K562 (cell line): ENCODE measurements around the gene PPY. TPM values are rescaled to one million over a fixed set of nuclear protein-coding genes. Genes with fewer than 3 reads are reported as not detected.

ENCODE experiments used
- ATAC-seq: fragments of 200-7000 bp; cut with Tn5 transposase; 3 replicates; pipeline ENCODE4 v1.9.1; 2020; ENCODE audit warnings: moderate library complexity
- BruUV-seq: library from RNA; stranded (reverse); fragments of 400-500 nt; replicated peaks from 2 replicates; lab custom pipeline; 2021; lab: Mats Ljungman, UMichigan
- CTCF ChIA-PET: fragments of 300-600 bp; formaldehyde crosslinking; extraction: SDS; loops from one replicate; lab custom pipeline; 2021; ENCODE audit warnings: low intra/inter-chr PET ratio; lab: Yijun Ruan, JAX
- POLR2A ChIA-PET: fragments of 300-600, 350-650 bp; sonication (Branson Sonifier 250); formaldehyde crosslinking; extraction: SDS; loops from one replicate; lab custom pipeline; 2021; ENCODE audit warnings: antibody characterized with exemption, inconsistent platforms; lab: Yijun Ruan, JAX
- DNase-seq, 4 experiments: peaks; one replicate each; pipeline versions ENCODE4 v3.0.0 to v3.0.0-alpha.2; 2011 to 2018; ENCODE audit warnings: low spot score in 3 of 4, mixed read lengths in 3 of 4; ENCODE audit errors: extremely low read depth in 1 of 4
- FAIRE-seq: peaks from 2 replicates; lab custom pipeline; 2011; peaks lifted over from hg19 to GRCh38; lab: Jason Lieb, UNC
- H2AFZ ChIP-seq: 2 replicates; pipeline ENCODE4 v1.6.0; 2011; ENCODE audit warnings: low read depth, low read length, control low read depth, inconsistent platforms
- H3K27ac ChIP-seq: fragments of 200-600 bp; 3 replicates; pipeline ENCODE4 v1.8.0; 2011; ENCODE audit warnings: low read depth, mild to moderate bottlenecking, control low read depth, inconsistent platforms, low read length, moderate library complexity, mixed read lengths; ENCODE audit errors: extremely low read depth
- H3K27me3 ChIP-seq, 2 experiments: fragments of 300-600 bp in 1 of 2; 2 replicates in 1 of 2; 3 replicates in 1 of 2; pipeline versions ENCODE4 v1.6.0 to v1.8.0; 2011; ENCODE audit warnings: inconsistent platforms in 2 of 2, low read length in 2 of 2, mild to moderate bottlenecking in 1 of 2, mixed read lengths in 1 of 2, moderate library complexity in 1 of 2; ENCODE audit not compliant: control insufficient read depth in 2 of 2, insufficient read depth in 2 of 2
- H3K36me3 ChIP-seq: fragments of 300-600 bp; 3 replicates; pipeline ENCODE4 v1.8.0; 2011; ENCODE audit warnings: mild to moderate bottlenecking, low read length, inconsistent platforms; ENCODE audit not compliant: control insufficient read depth, insufficient read depth
- H3K4me1 ChIP-seq, 2 experiments: fragments of 200-600 bp in 1 of 2; replicated peaks in 1 of 2; 2 replicates in 1 of 2; 3 replicates in 1 of 2; pipeline versions ENCODE4 v1.5.1 to v1.8.0; 2011; ENCODE audit warnings: inconsistent platforms in 2 of 2, low read length in 2 of 2, mild to moderate bottlenecking in 1 of 2, mixed read lengths in 1 of 2, moderate library complexity in 1 of 2; ENCODE audit not compliant: control insufficient read depth in 2 of 2, insufficient read depth in 2 of 2
- H3K4me2 ChIP-seq: 2 replicates; pipeline ENCODE4 v1.6.1; 2011; ENCODE audit warnings: low read length, control low read depth, inconsistent platforms, mixed read lengths; ENCODE audit not compliant: insufficient read depth
- H3K4me3 ChIP-seq: fragments of 200-600 bp; sonication (generic), shearing (Covaris generic); 2 replicates; pipeline ENCODE4 v1.5.1; 2016; ENCODE audit warnings: control low read depth, inconsistent platforms
- H3K79me2 ChIP-seq: fragments of 200-600 bp; 3 replicates; pipeline ENCODE4 v1.8.0; 2011; ENCODE audit warnings: low read length, inconsistent platforms; ENCODE audit not compliant: control insufficient read depth, insufficient read depth
- H3K9ac ChIP-seq, 2 experiments: 2 replicates each; pipeline versions ENCODE4 v1.6.0 to v1.6.1; 2011; ENCODE audit warnings: low read depth in 2 of 2, low read length in 2 of 2, control low read depth in 1 of 2, inconsistent platforms in 1 of 2, mild to moderate bottlenecking in 1 of 2, mixed read lengths in 1 of 2; ENCODE audit not compliant: insufficient read depth in 1 of 2
- H3K9me1 ChIP-seq: one replicate; pipeline ENCODE4 v1.6.0; 2011; ENCODE audit warnings: inconsistent platforms, mild to moderate bottlenecking, low read length, moderate library complexity; ENCODE audit not compliant: control insufficient read depth, insufficient read depth
- H3K9me3 ChIP-seq: replicated peaks from 2 replicates; pipeline ENCODE4 v1.5.1; 2011; ENCODE audit warnings: low read depth, low read length, inconsistent platforms; ENCODE audit not compliant: control insufficient read depth, insufficient read depth
- H4K20me1 ChIP-seq: replicated peaks from 2 replicates; pipeline ENCODE4 v1.6.1; 2011; ENCODE audit warnings: low read length, inconsistent platforms, mixed read lengths; ENCODE audit not compliant: control insufficient read depth, insufficient read depth
- FOS ChIP-seq: IDR thresholded peaks from 3 replicates; pipeline ENCODE4 v1.6.1; 2011; ENCODE audit not compliant: insufficient read length; ENCODE audit errors: extremely low read depth
- RAD21 ChIP-seq, 2 experiments: fragments of 250-450 bp in 1 of 2; fragments of 450-650 bp in 1 of 2; sonication (Bioruptor Pico) in 1 of 2; formaldehyde crosslinking in 1 of 2; IDR thresholded peaks in 1 of 2; conservative IDR thresholded peaks in 1 of 2; 2 replicates each; pipeline versions ENCODE4 v1.4.0 to v1.8.0; 2020 to 2022; ENCODE audit warnings: mild to moderate bottlenecking in 2 of 2, moderate library complexity in 1 of 2
- SRSF7 ChIP-seq: fragments of 200-400 bp; formaldehyde crosslinking; optimal IDR thresholded peaks from 2 replicates; pipeline ENCODE3; 2017; ENCODE audit warnings: mild to moderate bottlenecking, low read depth, low read length
- ZFP36 ChIP-seq: fragments of 150-350 bp; IDR thresholded peaks from 2 replicates; pipeline ENCODE4 v1.6.1; 2018; ENCODE audit warnings: low read length, low read depth; ENCODE audit not compliant: partially characterized antibody
- ZNF263 ChIP-seq: sonication (generic); formaldehyde crosslinking; IDR thresholded peaks from 2 replicates; pipeline ENCODE4 v1.8.0; 2022; ENCODE audit warnings: mild to moderate bottlenecking, missing genetic modification reagents, borderline replicate concordance
- ZNF584 ChIP-seq: fragments of 200-800 bp; sonication (Bioruptor generic); IDR thresholded peaks from 2 replicates; pipeline ENCODE4 v1.6.1; 2016; ENCODE audit warnings: low read depth, mild to moderate bottlenecking, missing genetic modification characterization, missing compliant biosample characterization
- ZNF695 ChIP-seq: fragments of 450-650 bp; formaldehyde crosslinking; IDR thresholded peaks from 2 replicates; pipeline ENCODE4 v1.4.0; 2020; ENCODE audit warnings: mild to moderate bottlenecking, moderate library complexity
- WGBS: fragments of 100-300 bp; shearing (Covaris generic); methylation state at CpG from one replicate; pipeline ENCODE4 v1.1.6; 2016; ENCODE audit warnings: low coverage, mixed read lengths; ENCODE audit not compliant: insufficient coverage; ENCODE audit errors: missing lambda C conversion rate; 5-methylcytosine and 5-hydroxymethylcytosine counted together
- in situ Hi-C: fragments of 300-500 bp; cut with MboI; formaldehyde crosslinking; loops from 4 replicates; pipeline ENCODE4 v1.15.0; 2018; ENCODE audit warnings: inconsistent platforms, mixed read lengths
- intact Hi-C: fragments of 100-400 bp; cut with micrococcal nuclease; formaldehyde crosslinking; loops from 2 replicates; pipeline ENCODE4 v1.14.2; 2022
- polyA plus RNA-seq, 8 experiments: library from polyadenylated mRNA; depleted of rRNA in 4 of 8; stranded (reverse) in 5 of 8; unstranded in 3 of 8; fragments of >200 nt; fragmentation: Nextera tagmentation in 2 of 8; fragmentation: Illumina TruSeq in 1 of 8; extraction: Ambion mirVana in 2 of 8; extraction: Trizol in 1 of 8; gene quantifications; 2 replicates each; pipeline versions ENCODE4 v1.2.1 to v1.2.3, GENCODE V29; 2011 to 2014; ENCODE audit warnings: inconsistent platforms in 1 of 8, missing spikeins in 1 of 8
- total RNA-seq, 7 experiments: library from RNA; depleted of rRNA in 6 of 7; stranded (reverse); fragments of >200 nt in 6 of 7; fragmentation: Illumina TruSeq in 2 of 7; extraction: Trizol in 2 of 7; gene quantifications; 2 replicates each; pipeline versions ENCODE4 v1.2.1 to v1.2.3, GENCODE V29; 2011 to 2021; ENCODE audit warnings: low replicate concordance in 1 of 7

Gene PPY
- total and polyA plus RNA-seq, 9 of the 15 experiments (the other 6 are each of a cell fraction or from before 2014, with no cell fraction given): not detected

DNA sequence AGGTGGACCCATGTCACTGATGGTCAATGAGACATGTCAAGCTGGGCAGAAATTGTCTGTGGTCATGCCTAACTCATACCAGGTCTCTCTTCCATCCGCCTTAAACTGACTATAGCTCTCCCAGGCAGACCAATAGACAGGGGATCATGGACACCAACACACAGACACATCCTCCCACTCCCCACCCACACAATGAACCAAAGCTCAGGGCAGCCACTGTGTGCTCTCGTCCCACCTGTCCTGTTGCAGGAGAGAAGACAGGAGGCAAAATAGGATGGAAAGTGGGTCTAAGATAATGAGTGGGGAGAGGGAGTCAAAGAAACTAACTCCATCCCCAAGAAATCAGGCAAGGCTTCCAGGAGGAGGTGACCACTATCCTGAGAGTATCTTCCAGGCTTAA is 8.3 kb upstream of the PPY start (continued):
- TF ChIP-seq RAD21 (CRISPR knock-in tag; conservative IDR thresholded peaks at IDR 0.05 in 1 of 2, IDR thresholded peaks at IDR 0.05 in 1 of 2) (no peak), ZFP36 (peak; percentile 73), ZNF584 (CRISPR knock-in tag) (no peak), SRSF7 (no peak), ZNF695 (CRISPR knock-in tag) (no peak)

DNA sequence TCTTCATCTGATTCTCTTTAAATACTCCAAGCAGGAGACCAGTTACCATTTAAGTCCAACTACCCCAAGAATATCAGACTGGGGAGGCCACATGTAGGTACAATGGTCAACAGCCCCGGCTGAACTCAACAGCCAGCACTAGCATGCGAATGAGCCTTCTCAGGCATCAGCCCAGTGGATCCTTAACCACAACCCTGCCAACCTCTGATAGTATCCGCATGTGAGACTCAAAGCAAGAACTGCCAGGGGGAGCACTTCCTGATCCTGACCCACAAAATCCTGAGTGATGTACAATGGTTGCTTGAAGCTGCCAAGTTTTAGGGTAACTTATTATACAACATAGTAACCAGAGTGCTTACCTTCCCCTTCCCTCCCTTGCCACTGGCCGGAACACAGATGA is 7.5 kb upstream of the PPY start:
- in situ Hi-C loops: loop anchor here (25.0 kb wide), 1 partner anchor 388 kb away; the partner anchor contains the start of gene GRN
- no peak for FAIRE-seq

More for the DNA sequence above, 7.5 kb upstream of the PPY start:
- H3K9ac ChIP-seq: no peak overlapping the region
- ChIA-PET POLR2A (interaction anchor here (0.5 to 0.8 kb wide), 3 partner anchors 9 to 1086 kb away, joined by 3 to 5 read pairs (median 3); no protein-coding TSS in a partner anchor), CTCF (no interaction called here)
- H3K4me2 ChIP-seq: no peak overlapping the region
- WGBS: 6% methylated on average over 4 of the region's 4 CpGs
- H3K4me1 ChIP-seq: peaks cover 0 to 16% of the 10 kb centered on the region in 2 experiments; a peak in 3 of 5 replicates
- H3K27ac ChIP-seq: no peak overlapping the region
- TF ChIP-seq ZNF263 (CRISPR knock-in tag) (peak; percentile 22; the same call in 1 of the 2 replicates), FOS (no peak)
- intact Hi-C loops: no loop called here
- no peak overlapping the region for H2AFZ ChIP-seq
- H3K9me3 ChIP-seq: no peaks in the 10 kb centered on the region
- H3K4me3 ChIP-seq: no peak overlapping the region
- no peaks in the 10 kb centered on the region for H3K9me1 ChIP-seq
- BruUV-seq: no TSS peak
- no peaks in the 10 kb centered on the region for H3K79me2 ChIP-seq
- no peak for ATAC-seq
- peaks cover 35 to 53% of the 10 kb centered on the region in 2 experiments; a peak in 4 of 5 replicates for H3K27me3 ChIP-seq
- H3K36me3 ChIP-seq: no peaks in the 10 kb centered on the region
- H4K20me1 ChIP-seq: no peaks in the 10 kb centered on the region; the same call in none of the 2 replicates
- DNase-seq: no peak
